H9 (cell line): ENCODE results near the gene PHF12. TPM values are rescaled to one million over a fixed set of nuclear protein-coding genes. Genes with fewer than 3 reads are reported as not detected.

Experiments used
- DNase-seq: peaks from one replicate; pipeline ENCODE4 v3.0.0-alpha.2; 2017
- H2AFZ ChIP-seq: one replicate; pipeline ENCODE4 v1.6.1; 2013; ENCODE audit warnings: mild to moderate bottlenecking, low read length, control low read depth, moderate library complexity
- H2AK5ac ChIP-seq: 2 replicates; pipeline ENCODE4 v1.6.1; 2013; ENCODE audit warnings: low read length, control low read depth, mixed read lengths; ENCODE audit not compliant: insufficient read length
- H2BK120ac ChIP-seq: one replicate; pipeline ENCODE4 v1.6.1; 2013; ENCODE audit warnings: low read depth, mild to moderate bottlenecking, low read length, control low read depth, inconsistent platforms; ENCODE audit not compliant: poor library complexity, severe bottlenecking
- H2BK12ac ChIP-seq: 2 replicates; pipeline ENCODE4 v1.6.1; 2013; ENCODE audit warnings: low read length, control low read depth, mixed read lengths, low read depth; ENCODE audit not compliant: insufficient read length
- H2BK15ac ChIP-seq: 2 replicates; pipeline ENCODE4 v1.6.1; 2013; ENCODE audit warnings: low read depth, low read length, control low read depth
- H2BK20ac ChIP-seq: one replicate; pipeline ENCODE4 v1.6.1; 2013; ENCODE audit warnings: low read depth, mild to moderate bottlenecking, low read length, control low read depth, inconsistent platforms; ENCODE audit not compliant: poor library complexity, severe bottlenecking
- H2BK5ac ChIP-seq: 2 replicates; pipeline ENCODE4 v1.6.1; 2013; ENCODE audit warnings: low read length, control low read depth, mixed read lengths; ENCODE audit not compliant: insufficient read length
- H3K14ac ChIP-seq: 2 replicates; pipeline ENCODE4 v1.6.1; 2013; ENCODE audit warnings: low read length, control low read depth; ENCODE audit not compliant: insufficient read depth
- H3K18ac ChIP-seq: 2 replicates; pipeline ENCODE4 v1.6.1; 2013; ENCODE audit warnings: low read depth, mild to moderate bottlenecking, mixed read lengths, low read length, control low read depth; ENCODE audit not compliant: insufficient read length
- H3K23ac ChIP-seq: 2 replicates; pipeline ENCODE4 v1.6.1; 2013; ENCODE audit warnings: low read length, control low read depth, mixed read lengths, low read depth; ENCODE audit not compliant: insufficient read length
- H3K23me2 ChIP-seq: 2 replicates; pipeline ENCODE4 v1.6.1; 2013; ENCODE audit warnings: low read depth, mild to moderate bottlenecking, mixed read lengths, low read length, control low read depth; ENCODE audit not compliant: insufficient read length, poor library complexity, severe bottlenecking
- H3K27ac ChIP-seq: 2 replicates; pipeline ENCODE4 v1.5.1; 2013; ENCODE audit warnings: low read length, control low read depth, mixed read lengths, low read depth; ENCODE audit not compliant: insufficient read length
- H3K27me3 ChIP-seq: 2 replicates; pipeline ENCODE4 v1.6.1; 2013; ENCODE audit warnings: low read length, control low read depth, inconsistent platforms; ENCODE audit not compliant: insufficient read depth
- H3K4ac ChIP-seq: 2 replicates; pipeline ENCODE4 v1.6.1; 2013; ENCODE audit warnings: low read depth, mild to moderate bottlenecking, control low read depth, inconsistent platforms, low read length, moderate library complexity
- H3K4me1 ChIP-seq: 2 replicates; pipeline ENCODE4 v1.6.1; 2013; ENCODE audit warnings: low read length, control low read depth, inconsistent platforms; ENCODE audit not compliant: insufficient read depth
- H3K4me2 ChIP-seq: 2 replicates; pipeline ENCODE4 v1.6.1; 2013; ENCODE audit warnings: low read length, control low read depth, mixed read lengths; ENCODE audit not compliant: insufficient read length, insufficient read depth
- H3K56ac ChIP-seq: 2 replicates; pipeline ENCODE4 v1.6.1; 2013; ENCODE audit warnings: low read depth, mild to moderate bottlenecking, mixed read lengths, low read length, control low read depth; ENCODE audit not compliant: insufficient read length
- H3K79me1 ChIP-seq: 2 replicates; pipeline ENCODE4 v1.6.1; 2013; ENCODE audit warnings: low read depth, mild to moderate bottlenecking, moderate library complexity, low read length, control low read depth, inconsistent platforms; ENCODE audit not compliant: insufficient read depth, poor library complexity, severe bottlenecking
- H3K79me2 ChIP-seq: 2 replicates; pipeline ENCODE4 v1.6.1; 2013; ENCODE audit warnings: low read length, control low read depth, inconsistent platforms; ENCODE audit not compliant: insufficient read depth
- H3K9ac ChIP-seq: 2 replicates; pipeline ENCODE4 v1.6.1; 2013; ENCODE audit warnings: low read length, control low read depth, mixed read lengths; ENCODE audit not compliant: insufficient read length; ENCODE audit errors: extremely low read depth
- H3K9me3 ChIP-seq: one replicate; pipeline ENCODE4 v1.6.1; 2013; ENCODE audit warnings: low read depth, low read length, inconsistent platforms; ENCODE audit not compliant: control insufficient read depth
- H3T11ph ChIP-seq: one replicate; pipeline ENCODE4 v1.6.1; 2013; ENCODE audit warnings: mild to moderate bottlenecking, low read length, control low read depth, inconsistent platforms
- H4K20me1 ChIP-seq: one replicate; pipeline ENCODE4 v1.6.1; 2013; ENCODE audit not compliant: control insufficient read depth, insufficient read length, insufficient read depth
- H4K5ac ChIP-seq: 2 replicates; pipeline ENCODE4 v1.6.1; 2013; ENCODE audit warnings: low read depth, mild to moderate bottlenecking, mixed read lengths, low read length, control low read depth; ENCODE audit not compliant: insufficient read length
- H4K8ac ChIP-seq: replicated peaks from 2 replicates; pipeline ENCODE4 v1.6.1; 2013; ENCODE audit warnings: low read length, control low read depth, mixed read lengths, low read depth; ENCODE audit not compliant: insufficient read length
- H4K91ac ChIP-seq: 2 replicates; pipeline ENCODE4 v1.6.1; 2013; ENCODE audit warnings: low read depth, mild to moderate bottlenecking, moderate library complexity, mixed read lengths, low read length, control low read depth; ENCODE audit not compliant: insufficient read length
- H3K27ac Mint-ChIP-seq, 3 experiments: 2 replicates in 2 of 3; 3 replicates in 1 of 3; pipeline ENCODE4 v1.8.0; 2020 to 2021; ENCODE audit warnings: mixed read lengths in 3 of 3, mild to moderate bottlenecking in 1 of 3, moderate library complexity in 1 of 3
- H3K27me3 Mint-ChIP-seq: 2 replicates; pipeline ENCODE4 v1.8.0; 2021; ENCODE audit warnings: low read depth, mild to moderate bottlenecking, moderate library complexity, mixed read lengths
- H3K36me3 Mint-ChIP-seq, 3 experiments: 2 replicates in 2 of 3; 3 replicates in 1 of 3; pipeline ENCODE4 v1.8.0; 2020 to 2021; ENCODE audit warnings: low read depth in 3 of 3, mixed read lengths in 3 of 3; ENCODE audit not compliant: insufficient read depth in 1 of 3
- H3K4me1 Mint-ChIP-seq, 2 experiments: 2 replicates each; pipeline ENCODE4 v1.8.0; 2020; ENCODE audit warnings: mixed read lengths in 2 of 2
- H3K4me3 Mint-ChIP-seq, 2 experiments: 2 replicates in 1 of 2; 3 replicates in 1 of 2; pipeline ENCODE4 v1.8.0; 2020 to 2021; ENCODE audit warnings: mild to moderate bottlenecking in 2 of 2, mixed read lengths in 2 of 2, moderate library complexity in 1 of 2
- H3K9me3 Mint-ChIP-seq, 2 experiments: 2 replicates in 1 of 2; 3 replicates in 1 of 2; pipeline ENCODE4 v1.8.0; 2020; ENCODE audit warnings: mild to moderate bottlenecking in 2 of 2, mixed read lengths in 2 of 2, moderate library complexity in 1 of 2
- WGBS: extraction: QIAGEN DNeasy Blood & Tissue Kit; methylation state at CpG from one replicate; pipeline ENCODE4 v1.1.7; 2013; ENCODE audit warnings: missing lambda C conversion rate, low lambda C conversion rate, mixed read lengths; ENCODE audit not compliant: insufficient read length; ENCODE audit errors: extremely low coverage; 5-methylcytosine and 5-hydroxymethylcytosine counted together
- total RNA-seq: library from RNA; stranded (reverse); gene quantifications from 2 replicates; pipeline ENCODE4 v1.2.1, GENCODE V29; 2021
- TF ChIP-seq, protein P1 (sequence below): fragments of 200-600 bp; sonication (generic); conservative IDR thresholded peaks from 3 replicates; pipeline ENCODE4 v1.8.0; 2021; ENCODE audit warnings: antibody characterized with exemption, mild to moderate bottlenecking

The PHF12 gene
- total RNA-seq, 1 experiment from 2014 or later = 62.1 TPM

DNA sequence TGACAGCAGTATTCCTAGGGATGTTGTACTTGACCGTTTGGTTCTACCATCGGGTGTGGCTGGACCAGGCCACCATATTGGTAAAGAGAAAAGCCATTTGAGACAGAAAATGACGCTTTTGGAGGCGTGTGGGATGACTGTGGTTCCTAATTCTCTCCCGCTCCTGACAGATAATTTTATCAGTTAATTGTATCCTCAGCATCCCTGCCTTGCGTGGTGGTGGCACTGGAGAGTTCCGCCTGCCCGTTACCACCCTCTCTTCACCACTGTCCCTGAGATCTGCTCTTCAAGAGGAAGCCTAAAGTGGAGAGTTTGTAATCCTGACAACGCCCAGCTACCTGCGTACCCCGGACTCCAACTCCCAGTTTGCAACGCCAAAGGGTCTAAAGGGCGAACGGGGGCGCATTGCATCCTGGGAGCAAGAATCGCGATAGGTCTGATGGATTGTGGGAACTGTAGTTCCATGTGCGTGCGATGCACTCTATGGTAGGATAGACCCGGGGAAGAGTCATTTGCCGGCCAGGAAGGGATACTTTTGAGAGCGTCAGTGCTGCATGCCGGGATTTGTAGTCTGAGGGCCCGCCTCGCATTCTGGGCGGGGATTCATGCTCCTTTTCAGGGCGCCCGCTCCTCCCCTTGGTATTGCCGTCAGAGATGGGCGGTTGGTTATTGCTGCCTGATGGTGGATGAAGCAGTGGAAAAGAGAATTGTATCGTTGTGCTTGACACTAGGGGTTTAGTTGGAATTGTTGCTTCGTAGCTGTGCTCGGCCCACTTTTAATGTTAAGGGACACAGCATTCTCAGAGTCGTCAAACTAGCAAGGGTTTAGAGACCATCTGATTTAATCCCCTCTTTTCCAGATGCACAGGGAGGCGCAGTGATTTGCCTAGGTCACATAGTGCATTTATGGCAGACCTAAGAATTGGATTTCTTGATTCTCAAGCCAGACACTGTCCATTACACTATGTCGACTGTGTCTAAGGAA, 965 bp upstream of the PHF12 start:
- DNase-seq = peak; percentile 100
- H3K36me3 Mint-ChIP-seq = peaks cover 7 to 22% (median 7%) of the 10 kb centered on the region in 3 experiments; a peak in 6 of 7 replicates
- H2BK12ac ChIP-seq = no peak overlapping the region

More for the DNA sequence above, 965 bp upstream of the PHF12 start:
- Histone ChIP-seq H3K9me3 (no peaks in the 10 kb centered on the region), H2BK120ac (no peak overlapping the region), H4K5ac (no peak overlapping the region), H3K4ac (no peak overlapping the region), H3T11ph (no peak overlapping the region), H2AK5ac (no peak overlapping the region), H3K79me2 (peaks cover 26% of the 10 kb centered on the region), H4K20me1 (no peaks in the 10 kb centered on the region), H2BK20ac (no peak overlapping the region), H3K23ac (no peak overlapping the region), H2AFZ (no peak overlapping the region), H3K23me2 (peaks cover 11% of the 10 kb centered on the region), H3K4me1 (peaks cover 9% of the 10 kb centered on the region; the same call in 1 of the 2 replicates), H4K8ac (no peak overlapping the region), H3K9ac (peak overlapping the region; percentile 61), H3K79me1 (no peaks in the 10 kb centered on the region), H3K27me3 (no peaks in the 10 kb centered on the region), H2BK5ac (peak overlapping the region; percentile 6), H3K27ac (peak overlapping the region; percentile 90), H2BK15ac (no peak overlapping the region), H3K4me2 (peak overlapping the region; percentile 84), H3K14ac (no peak overlapping the region), H4K91ac (no peak overlapping the region), H3K56ac (no peak overlapping the region), H3K18ac (peak overlapping the region; percentile 38)
- H3K27ac Mint-ChIP-seq = no peak overlapping the region
- no peaks in the 10 kb centered on the region; the same call in 1 of the 2 replicates for H3K27me3 Mint-ChIP-seq
- peaks cover 24 to 28% of the 10 kb centered on the region in 2 experiments for H3K4me1 Mint-ChIP-seq
- TF ChIP-seq, protein P1, sequence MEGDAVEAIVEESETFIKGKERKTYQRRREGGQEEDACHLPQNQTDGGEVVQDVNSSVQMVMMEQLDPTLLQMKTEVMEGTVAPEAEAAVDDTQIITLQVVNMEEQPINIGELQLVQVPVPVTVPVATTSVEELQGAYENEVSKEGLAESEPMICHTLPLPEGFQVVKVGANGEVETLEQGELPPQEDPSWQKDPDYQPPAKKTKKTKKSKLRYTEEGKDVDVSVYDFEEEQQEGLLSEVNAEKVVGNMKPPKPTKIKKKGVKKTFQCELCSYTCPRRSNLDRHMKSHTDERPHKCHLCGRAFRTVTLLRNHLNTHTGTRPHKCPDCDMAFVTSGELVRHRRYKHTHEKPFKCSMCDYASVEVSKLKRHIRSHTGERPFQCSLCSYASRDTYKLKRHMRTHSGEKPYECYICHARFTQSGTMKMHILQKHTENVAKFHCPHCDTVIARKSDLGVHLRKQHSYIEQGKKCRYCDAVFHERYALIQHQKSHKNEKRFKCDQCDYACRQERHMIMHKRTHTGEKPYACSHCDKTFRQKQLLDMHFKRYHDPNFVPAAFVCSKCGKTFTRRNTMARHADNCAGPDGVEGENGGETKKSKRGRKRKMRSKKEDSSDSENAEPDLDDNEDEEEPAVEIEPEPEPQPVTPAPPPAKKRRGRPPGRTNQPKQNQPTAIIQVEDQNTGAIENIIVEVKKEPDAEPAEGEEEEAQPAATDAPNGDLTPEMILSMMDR = no peak
- H3K4me3 Mint-ChIP-seq = no peak overlapping the region
- no peaks in the 10 kb centered on the region for H3K9me3 Mint-ChIP-seq
- no CpG with 5 or more reads among the region's 36 CpGs for WGBS
